Right renal pelvis (tissue), 4 donors: ENCODE measurements around the gene ZNF513. TPM values are rescaled to one million over a fixed set of nuclear protein-coding genes. Genes with fewer than 3 reads are reported as not detected.
A peak's percentile ranks its signal among the peaks of the same experiment; 100 is the strongest.

Experiments used
- DNase-seq, 4 donors: peaks; one replicate each; pipeline ENCODE4 v3.0.0-alpha.2; 2013; ENCODE audit warnings: low read depth in 4 of 4, low spot score in 3 of 4, missing footprints in 1 of 4
- polyA plus RNA-seq, 4 donors: library from polyadenylated mRNA; unstranded; fragments of 120-200 nt; gene quantifications; one replicate each; pipeline ENCODE4 v1.2.1, GENCODE V29; 2013; ENCODE audit not compliant: insufficient read length in 4 of 4

ZNF513 gene
- polyA plus RNA-seq, 4 donors = 16.7 to 25.9 (median 18.4) TPM

- no peak for DNase-seq
Observed at GRCh38 chr2:27390822-27391679, 10.5 kb upstream of the ZNF513 start.

GRCh38 chr2:27381577-27382181, 1.1 kb upstream of the ZNF513 start:
- DNase-seq = no peak

GRCh38 chr2:27379836-27380625, 503 bp downstream of the ZNF513 start:
- DNase-seq = peak in 1 of 4 donors; percentile 24

GRCh38 chr2:27379383-27379835, 1.1 kb downstream of the ZNF513 start:
- DNase-seq = no peak

GRCh38 chr2:27378809-27379290, 1.7 kb downstream of the ZNF513 start:
- DNase-seq = no peak

GRCh38 chr2:27378096-27378808, 2.3 kb downstream of the ZNF513 start:
- DNase-seq = peak in 1 of 4 donors; percentile 26

GRCh38 chr2:27377618-27378095, 2.9 kb downstream of the ZNF513 start:
- no peak for DNase-seq

- DNase-seq = no peak
Observed at GRCh38 chr2:27376866-27377617, 3.5 kb downstream of the ZNF513 start.

GRCh38 chr2:27376151-27376865, 4.2 kb downstream of the ZNF513 start:
- DNase-seq = no peak

GRCh38 chr2:27375513-27376099, 4.9 kb downstream of the ZNF513 start:
- no peak for DNase-seq

- no peak for DNase-seq
Observed at GRCh38 chr2:27373567-27373966, 7.0 kb downstream of the ZNF513 start.

- DNase-seq = no peak
Observed at GRCh38 chr2:27372937-27373336, 7.6 kb downstream of the ZNF513 start.

GRCh38 chr2:27370816-27371620, 9.5 kb downstream of the ZNF513 start:
- DNase-seq = peak in 1 of 4 donors; percentile 8

GRCh38 chr2:27370026-27370815, 10.3 kb downstream of the ZNF513 start, which contains the start of the genes EIF2B4 and SNX17:
Gene EIF2B4, minus strand, starts transcription at chr2:27370338. Its CDS starts 24 bp downstream, at chr2:27370314.
Gene SNX17, plus strand, starts transcription at chr2:27370616. Its CDS starts 128 bp downstream, at chr2:27370744.
- DNase-seq = peak; percentile 97 to 99 (median 98)

GRCh38 chr2:27369471-27370025, 11.0 kb downstream of the ZNF513 start:
- DNase-seq = no peak

- no peak for DNase-seq
Observed at GRCh38 chr2:27363933-27364332, 16.6 kb downstream of the ZNF513 start.
